Breast epithelium (tissue), 4 donors: ENCODE data around the gene TXNDC2. TPM values are rescaled to one million over a fixed set of nuclear protein-coding genes. Genes with fewer than 3 reads are reported as not detected.

Source experiments
- DNase-seq, 2 donors: peaks; one replicate each; pipeline ENCODE4 v3.0.0-alpha.2; 2019; ENCODE audit warnings: low spot score in 2 of 2
- H3K27ac ChIP-seq, 2 donors: fragments of 200-600 bp; sonication (generic) in 1 of 2; one replicate each; pipeline ENCODE4 v1.5.1; 2016 to 2019; ENCODE audit warnings: mild to moderate bottlenecking in 1 of 2
- H3K27me3 ChIP-seq, 2 donors: fragments of 200-600 bp; sonication (generic) in 1 of 2; one replicate each; pipeline versions ENCODE4 v1.5.1 to v1.6.0; 2017 to 2019; ENCODE audit warnings: control low read depth in 1 of 2, mild to moderate bottlenecking in 1 of 2
- H3K36me3 ChIP-seq: fragments of 200-600 bp; one replicate; pipeline ENCODE4 v1.5.1; 2019
- H3K4me1 ChIP-seq, 2 donors: fragments of 200-600 bp; sonication (generic); one replicate each; pipeline ENCODE4 v1.5.1; 2016 to 2019; ENCODE audit warnings: control low read depth in 1 of 2
- H3K4me3 ChIP-seq, 3 donors: fragments of 200-600 bp; sonication (generic); 1 replicate in 2 of 3; 2 replicates in 1 of 3; pipeline ENCODE4 v1.5.1; 2016 to 2019; ENCODE audit warnings: mild to moderate bottlenecking in 3 of 3, moderate library complexity in 2 of 3
- H3K9me3 ChIP-seq, 2 donors: fragments of 200-600 bp; sonication (generic) in 1 of 2; one replicate each; pipeline ENCODE4 v1.5.1; 2016 to 2019; ENCODE audit warnings: control low read depth in 1 of 2
- POLR2A ChIP-seq: fragments of 450-650 bp; IDR thresholded peaks from one replicate; pipeline ENCODE4 v1.6.1; 2016; ENCODE audit warnings: antibody characterized with exemption, mild to moderate bottlenecking, moderate library complexity
- POLR2AphosphoS5 ChIP-seq, 3 donors: sonication (generic); formaldehyde crosslinking; IDR thresholded peaks; one replicate each; pipeline ENCODE4 v1.6.1; 2017; ENCODE audit warnings: antibody characterized with exemption in 3 of 3
- intact Hi-C: fragments of 100-400 bp; cut with DNase I; formaldehyde crosslinking; loops from one replicate; pipeline ENCODE4 v1.15.1; 2023; ENCODE audit warnings: low total_unique reads
- total RNA-seq, 3 donors: library from RNA; depleted of rRNA; stranded (reverse); fragments of >200 nt; gene quantifications; one replicate each; pipeline ENCODE4 v1.1.0, GENCODE V29; 2016
- TF ChIP-seq, protein P1 (sequence below), 3 donors: fragments of 450-650 bp; IDR thresholded peaks; one replicate each; pipeline ENCODE4 v1.5.1; 2016 to 2017; ENCODE audit warnings: antibody characterized with exemption in 3 of 3, mild to moderate bottlenecking in 3 of 3, moderate library complexity in 3 of 3

TXNDC2 gene
- total RNA-seq, 3 donors from 2014 or later: 0.16 TPM; not detected in 2

- no peaks in the 10 kb centered on the region for H3K27me3 ChIP-seq
- intact Hi-C loops: no loop called here
These were observed 1.7 kb upstream of the TXNDC2 start for GRCh38 chr18:9884090-9884489.

DNA sequence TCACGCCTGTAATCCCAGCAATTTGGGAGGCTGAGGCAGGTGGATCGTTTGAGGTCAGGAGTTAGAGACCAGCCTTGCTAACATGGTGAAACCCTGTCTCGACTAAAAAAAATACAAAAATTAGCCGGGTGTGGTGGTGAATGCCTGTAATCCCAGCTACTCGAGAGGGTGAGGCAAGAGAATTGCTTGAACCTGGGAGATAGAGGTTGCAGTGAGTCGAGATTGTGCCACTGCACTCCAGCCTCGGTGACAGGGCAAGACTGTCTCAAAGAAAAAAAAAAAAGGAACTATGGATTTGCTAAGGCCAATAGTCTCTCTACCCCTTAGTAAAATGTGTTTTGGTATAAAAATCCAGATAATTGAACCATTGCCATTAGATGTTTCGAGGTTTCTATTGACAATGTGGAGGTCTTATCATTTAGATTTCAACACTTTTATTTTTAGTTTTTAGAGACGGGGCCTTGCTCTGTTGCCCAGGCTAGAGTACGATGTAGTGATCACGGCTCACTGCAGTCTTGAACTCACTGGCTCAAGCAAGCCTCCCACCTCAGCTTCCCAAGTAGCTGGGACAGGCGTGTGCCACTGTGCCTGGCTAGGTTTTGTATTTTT is 1.1 kb upstream of the TXNDC2 start:
- no peaks in the 10 kb centered on the region for H3K4me1 ChIP-seq
- H3K27me3 ChIP-seq: no peaks in the 10 kb centered on the region
- TF ChIP-seq POLR2AphosphoS5 (IDR thresholded peaks at IDR 0.05) (no peak), POLR2A (no peak)
- TF ChIP-seq, protein P1, sequence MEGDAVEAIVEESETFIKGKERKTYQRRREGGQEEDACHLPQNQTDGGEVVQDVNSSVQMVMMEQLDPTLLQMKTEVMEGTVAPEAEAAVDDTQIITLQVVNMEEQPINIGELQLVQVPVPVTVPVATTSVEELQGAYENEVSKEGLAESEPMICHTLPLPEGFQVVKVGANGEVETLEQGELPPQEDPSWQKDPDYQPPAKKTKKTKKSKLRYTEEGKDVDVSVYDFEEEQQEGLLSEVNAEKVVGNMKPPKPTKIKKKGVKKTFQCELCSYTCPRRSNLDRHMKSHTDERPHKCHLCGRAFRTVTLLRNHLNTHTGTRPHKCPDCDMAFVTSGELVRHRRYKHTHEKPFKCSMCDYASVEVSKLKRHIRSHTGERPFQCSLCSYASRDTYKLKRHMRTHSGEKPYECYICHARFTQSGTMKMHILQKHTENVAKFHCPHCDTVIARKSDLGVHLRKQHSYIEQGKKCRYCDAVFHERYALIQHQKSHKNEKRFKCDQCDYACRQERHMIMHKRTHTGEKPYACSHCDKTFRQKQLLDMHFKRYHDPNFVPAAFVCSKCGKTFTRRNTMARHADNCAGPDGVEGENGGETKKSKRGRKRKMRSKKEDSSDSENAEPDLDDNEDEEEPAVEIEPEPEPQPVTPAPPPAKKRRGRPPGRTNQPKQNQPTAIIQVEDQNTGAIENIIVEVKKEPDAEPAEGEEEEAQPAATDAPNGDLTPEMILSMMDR (IDR thresholded peaks at IDR 0.05): no peak
- H3K4me3 ChIP-seq: no peak overlapping the region
- intact Hi-C loops: no loop called here
- no peak for DNase-seq
- H3K9me3 ChIP-seq: no peaks in the 10 kb centered on the region
- H3K36me3 ChIP-seq: no peaks in the 10 kb centered on the region
- H3K27ac ChIP-seq: no peak overlapping the region

More at GRCh38 chr18:9884090-9884489, 1.7 kb upstream of the TXNDC2 start:
- Histone ChIP-seq H3K4me1 (no peaks in the 10 kb centered on the region), H3K36me3 (no peaks in the 10 kb centered on the region), H3K4me3 (no peak overlapping the region), H3K9me3 (no peaks in the 10 kb centered on the region), H3K27ac (no peak overlapping the region)
- TF ChIP-seq POLR2A: no peak
- TF ChIP-seq, protein P1 (IDR thresholded peaks at IDR 0.05): no peak
- TF ChIP-seq POLR2AphosphoS5 (IDR thresholded peaks at IDR 0.05): no peak
- no peak for DNase-seq

DNA sequence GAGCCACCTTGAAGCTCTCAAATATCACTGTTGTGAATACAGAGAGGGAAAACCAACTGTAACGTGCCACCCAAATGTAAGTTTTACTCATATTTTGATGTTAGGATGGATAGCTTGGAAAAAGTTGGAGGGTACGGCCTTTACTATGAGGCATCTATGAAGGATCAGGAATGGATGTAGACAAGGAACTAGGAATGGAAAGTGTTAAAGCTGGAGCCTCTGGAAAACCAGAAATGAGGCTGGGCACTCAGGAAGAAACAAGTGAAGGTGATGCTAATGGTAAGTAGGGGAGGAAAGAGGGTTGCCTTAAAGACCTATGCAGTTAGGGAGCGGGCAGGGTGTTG is 204 bp downstream of the TXNDC2 start:
- H3K27ac ChIP-seq: no peak overlapping the region
- no peaks in the 10 kb centered on the region for H3K9me3 ChIP-seq
- H3K4me1 ChIP-seq: no peaks in the 10 kb centered on the region
- DNase-seq: no peak
- intact Hi-C loops: no loop called here
- H3K27me3 ChIP-seq: no peaks in the 10 kb centered on the region
- H3K4me3 ChIP-seq: no peak overlapping the region
- H3K36me3 ChIP-seq: no peaks in the 10 kb centered on the region
- no peak for TF ChIP-seq POLR2A
- TF ChIP-seq, protein P1 (IDR thresholded peaks at IDR 0.05): no peak

DNA sequence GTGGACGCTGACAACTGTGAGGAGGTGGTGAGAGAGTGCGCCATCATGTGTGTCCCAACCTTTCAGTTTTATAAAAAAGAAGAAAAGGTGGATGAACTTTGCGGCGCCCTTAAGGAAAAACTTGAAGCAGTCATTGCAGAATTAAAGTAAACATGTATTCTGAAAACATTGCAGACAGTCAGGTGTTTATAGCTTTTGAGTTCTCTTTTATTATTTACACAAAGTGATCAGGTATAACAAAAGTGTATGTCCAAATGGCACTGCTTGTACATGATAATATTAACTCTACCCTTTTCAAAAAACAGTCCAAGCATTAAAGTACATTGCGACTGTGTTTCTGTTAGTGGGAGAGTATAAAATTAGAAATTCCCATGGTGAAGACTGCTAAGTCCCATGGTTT is 2.2 kb downstream of the TXNDC2 start:
- DNase-seq: no peak
- intact Hi-C loops: no loop called here

DNA sequence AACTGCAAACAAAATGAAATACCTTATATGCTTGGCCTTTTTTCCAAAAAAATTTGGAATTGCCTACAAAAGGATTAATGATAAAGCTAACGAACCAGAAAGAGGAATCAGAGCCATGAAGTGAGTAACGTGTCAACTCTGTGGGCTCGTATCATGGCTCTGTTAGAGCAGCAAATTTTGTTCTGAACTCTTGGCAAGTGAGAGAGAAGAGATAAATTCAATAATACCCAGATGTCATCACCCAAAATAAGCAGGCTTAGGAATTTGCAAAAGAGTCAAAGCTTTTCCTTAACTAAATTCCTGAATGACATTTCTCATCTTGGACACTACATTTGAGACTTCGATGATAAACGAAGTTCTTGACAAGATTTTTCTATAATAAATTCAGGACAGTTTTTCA is 4.4 kb downstream of the TXNDC2 start:
- no peak for DNase-seq
- TF ChIP-seq, protein P1 (IDR thresholded peaks at IDR 0.05): no peak
- TF ChIP-seq POLR2AphosphoS5 (IDR thresholded peaks at IDR 0.05): no peak
- TF ChIP-seq POLR2A: no peak
- Histone ChIP-seq H3K9me3 (no peaks in the 10 kb centered on the region), H3K4me1 (no peaks in the 10 kb centered on the region), H3K27ac (no peak overlapping the region), H3K36me3 (no peaks in the 10 kb centered on the region), H3K27me3 (no peaks in the 10 kb centered on the region), H3K4me3 (no peak overlapping the region)
- intact Hi-C loops: no loop called here

More for the DNA sequence above, 2.2 kb downstream of the TXNDC2 start:
- no peak overlapping the region for H3K4me3 ChIP-seq
- H3K4me1 ChIP-seq: no peaks in the 10 kb centered on the region
- H3K9me3 ChIP-seq: no peaks in the 10 kb centered on the region
- TF ChIP-seq, protein P1 (IDR thresholded peaks at IDR 0.05): no peak
- H3K36me3 ChIP-seq: no peaks in the 10 kb centered on the region
- no peaks in the 10 kb centered on the region for H3K27me3 ChIP-seq
- H3K27ac ChIP-seq: no peak overlapping the region
